Heart left ventricle (tissue), 13 donors: Measurements from ENCODE around the gene SPTLC3.

Experiments
- POLR2A ChIP-seq, 2 donors: fragments of 450-650 bp; IDR thresholded peaks; one replicate each; pipeline ENCODE4 v1.6.1; 2017; ENCODE audit warnings: antibody characterized with exemption in 2 of 2, mild to moderate bottlenecking in 2 of 2, moderate library complexity in 2 of 2
- TF ChIP-seq, protein P1 (sequence below), 12 donors: fragments of 200-600 bp; sonication (generic) in 4 of 12; IDR thresholded peaks; one replicate each; pipeline versions ENCODE4 v1.5.0 to v1.8.0; 2018 to 2022; ENCODE audit warnings: antibody characterized with exemption in 12 of 12, mild to moderate bottlenecking in 5 of 12
- donor health status: ischemic (EF 13 %, LVEDD 7.1; RV severe dilation, severe dysfunction).
- donor health status: DM: no; HTN: yes; CAD: no.
- donor health status: DM: no; HTN: no; CAD: no.
- donor health status: ischemic (EF 25% LVEDD 6.9; RV normal size, moderate dysfunction).
- donor health status: ischemic (EF 25% LVEDD 5.7; RV mildly dilated, moderate dysfunction).
- donor health status: ischemic (EF 35%, LVEDD 5.7; RV mildly dilated, moderate dysfunction).
- donor health status: nonischemic (EF 11% LVEDD 7.7; RV severe dilation, severe dysfunction).
- donor health status: DM: yes; HTN: yes; CAD: no.
- donor health status: PGD.
- donor health status: ischemic (EF 29% LVEDD 5.4; RV normal size, mild dysfunction).
- donor health status: nonischemic (EF 23%, LVEDD 6.1; RV moderate dilation, normal function).

DNA sequence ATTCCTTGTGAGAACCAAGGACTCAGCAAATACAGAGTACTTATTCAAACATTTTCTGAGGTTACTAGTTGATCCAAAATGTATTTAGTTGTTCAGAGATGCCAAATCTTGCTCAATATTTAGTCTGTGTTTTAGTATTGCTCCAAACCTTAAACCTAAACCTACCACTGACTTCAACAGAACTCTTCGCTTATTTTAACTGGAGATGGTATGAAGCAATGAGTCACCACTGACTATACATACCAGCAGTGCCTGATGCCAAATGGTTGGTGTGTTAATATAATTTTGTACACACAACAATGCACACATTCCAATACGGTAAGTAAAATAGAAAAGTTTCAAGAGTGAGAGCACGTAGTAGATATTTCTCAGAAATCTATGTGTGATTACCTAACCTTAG lies 1.9 kb upstream of the SPTLC3 start:
- TF ChIP-seq, protein P1, sequence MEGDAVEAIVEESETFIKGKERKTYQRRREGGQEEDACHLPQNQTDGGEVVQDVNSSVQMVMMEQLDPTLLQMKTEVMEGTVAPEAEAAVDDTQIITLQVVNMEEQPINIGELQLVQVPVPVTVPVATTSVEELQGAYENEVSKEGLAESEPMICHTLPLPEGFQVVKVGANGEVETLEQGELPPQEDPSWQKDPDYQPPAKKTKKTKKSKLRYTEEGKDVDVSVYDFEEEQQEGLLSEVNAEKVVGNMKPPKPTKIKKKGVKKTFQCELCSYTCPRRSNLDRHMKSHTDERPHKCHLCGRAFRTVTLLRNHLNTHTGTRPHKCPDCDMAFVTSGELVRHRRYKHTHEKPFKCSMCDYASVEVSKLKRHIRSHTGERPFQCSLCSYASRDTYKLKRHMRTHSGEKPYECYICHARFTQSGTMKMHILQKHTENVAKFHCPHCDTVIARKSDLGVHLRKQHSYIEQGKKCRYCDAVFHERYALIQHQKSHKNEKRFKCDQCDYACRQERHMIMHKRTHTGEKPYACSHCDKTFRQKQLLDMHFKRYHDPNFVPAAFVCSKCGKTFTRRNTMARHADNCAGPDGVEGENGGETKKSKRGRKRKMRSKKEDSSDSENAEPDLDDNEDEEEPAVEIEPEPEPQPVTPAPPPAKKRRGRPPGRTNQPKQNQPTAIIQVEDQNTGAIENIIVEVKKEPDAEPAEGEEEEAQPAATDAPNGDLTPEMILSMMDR (IDR thresholded peaks at IDR 0.05): no peak
- no peak for TF ChIP-seq POLR2A (IDR thresholded peaks at IDR 0.05)
